HepG2 (cell line): ENCODE data around the gene SLC34A3. TPM values are rescaled to one million over a fixed set of nuclear protein-coding genes. Genes with fewer than 3 reads are reported as not detected.
A peak's percentile ranks its signal among the peaks of the same experiment; 100 is the strongest.

Source experiments
- ARNT2 ChIP-seq: sonication (generic); formaldehyde crosslinking; IDR thresholded peaks from 2 replicates; pipeline ENCODE4 v1.8.0; 2022; ENCODE audit warnings: mild to moderate bottlenecking, low read depth, missing genetic modification reagents, moderate library complexity
- BRCA1 ChIP-seq: sonication (generic); formaldehyde crosslinking; IDR thresholded peaks from 2 replicates; pipeline ENCODE4 v1.4.0; 2020; ENCODE audit warnings: missing genetic modification reagents
- CC2D1A ChIP-seq: sonication (generic); formaldehyde crosslinking; IDR thresholded peaks from 2 replicates; pipeline ENCODE4 v1.8.1; 2023; ENCODE audit warnings: mild to moderate bottlenecking, missing genetic modification reagents
- FOXC1 ChIP-seq: sonication (generic); formaldehyde crosslinking; IDR thresholded peaks from 2 replicates; pipeline ENCODE4 v1.8.0; 2022; ENCODE audit warnings: mild to moderate bottlenecking, missing genetic modification reagents, borderline replicate concordance
- KDM5A ChIP-seq: fragments of 200-600 bp; sonication (generic); IDR thresholded peaks from 2 replicates; pipeline ENCODE4 v1.7.0; 2018; ENCODE audit warnings: antibody characterized with exemption, mild to moderate bottlenecking, low read length, borderline replicate concordance
- KLF12 ChIP-seq: sonication (generic); formaldehyde crosslinking; IDR thresholded peaks from 2 replicates; pipeline ENCODE4 v1.4.0; 2020; ENCODE audit warnings: missing genetic modification reagents, borderline replicate concordance
- MYNN ChIP-seq: sonication (generic); formaldehyde crosslinking; IDR thresholded peaks from 2 replicates; pipeline ENCODE4 v1.4.0; 2020; ENCODE audit warnings: mild to moderate bottlenecking, low read depth, missing genetic modification reagents
- NBN ChIP-seq: fragments of 450-650 bp; conservative IDR thresholded peaks from 2 replicates; pipeline ENCODE4 v1.6.1; 2017
- NFYC ChIP-seq: IDR thresholded peaks from 2 replicates; pipeline ENCODE4 v1.6.1; 2016; ENCODE audit warnings: missing genetic modification reagents, missing compliant biosample characterization
- POGZ ChIP-seq: sonication (generic); formaldehyde crosslinking; IDR thresholded peaks from 2 replicates; pipeline ENCODE4 v1.4.0; 2020; ENCODE audit warnings: mild to moderate bottlenecking, missing genetic modification reagents
- POLR2AphosphoS5 ChIP-seq: IDR thresholded peaks from 2 replicates; pipeline ENCODE4 v1.6.1; 2012; ENCODE audit warnings: low read depth, low read length
- RBFOX2 ChIP-seq: fragments of 200-400 bp; formaldehyde crosslinking; IDR thresholded peaks from 2 replicates; pipeline ENCODE4 v1.6.1; 2017; ENCODE audit warnings: low read depth, mild to moderate bottlenecking, low read length
- SMAD9 ChIP-seq: sonication (generic); formaldehyde crosslinking; IDR thresholded peaks from 2 replicates; pipeline ENCODE4 v1.5.1; 2020; ENCODE audit warnings: mild to moderate bottlenecking, missing genetic modification reagents
- SRF ChIP-seq: IDR thresholded peaks from 2 replicates; pipeline ENCODE4 v1.6.1; 2011; ENCODE audit warnings: mild to moderate bottlenecking, low read depth, low read length, moderate library complexity
- TEAD3 ChIP-seq: optimal IDR thresholded peaks from 2 replicates; pipeline ENCODE3; 2016; ENCODE audit warnings: borderline replicate concordance
- ZNF337 ChIP-seq: sonication (generic); formaldehyde crosslinking; IDR thresholded peaks from 2 replicates; pipeline ENCODE4 v1.5.1; 2020; ENCODE audit warnings: missing genetic modification reagents, low read depth, mild to moderate bottlenecking, borderline replicate concordance
- ZNF577 ChIP-seq: sonication (generic); formaldehyde crosslinking; IDR thresholded peaks from 2 replicates; pipeline ENCODE4 v1.4.0; 2020; ENCODE audit warnings: mild to moderate bottlenecking, low read depth, missing genetic modification reagents, borderline replicate concordance
- ZNF616 ChIP-seq: sonication (generic); formaldehyde crosslinking; IDR thresholded peaks from 2 replicates; pipeline ENCODE4 v1.5.0; 2020; ENCODE audit warnings: low read depth, mild to moderate bottlenecking, missing genetic modification reagents
- ZNF75D ChIP-seq: sonication (generic); formaldehyde crosslinking; IDR thresholded peaks from 2 replicates; pipeline ENCODE4 v1.8.1; 2023; ENCODE audit warnings: missing genetic modification reagents, mild to moderate bottlenecking, borderline replicate concordance
- polyA plus RNA-seq, 8 experiments: library from polyadenylated mRNA; depleted of rRNA in 3 of 8; stranded (reverse) in 7 of 8; unstranded in 1 of 8; fragments of >200 nt; fragmentation: Illumina TruSeq in 4 of 8; extraction: Trizol in 4 of 8; gene quantifications; 2 replicates each; pipeline versions ENCODE4 v1.2.1 to v1.2.3, GENCODE V29; 2011 to 2016; ENCODE audit warnings: low read depth in 4 of 8, missing spikeins in 1 of 8, mixed read lengths in 1 of 8; ENCODE audit not compliant: insufficient read depth in 1 of 8
- total RNA-seq, 5 experiments: library from RNA; depleted of rRNA; stranded (reverse); fragments of >200 nt; fragmentation: Illumina TruSeq; extraction: Trizol; gene quantifications; 2 replicates each; pipeline ENCODE4 v1.2.3, GENCODE V29; 2016; ENCODE audit warnings: low read depth in 1 of 5
- TF ChIP-seq, protein P1 (sequence below): sonication (generic); formaldehyde crosslinking; IDR thresholded peaks from 2 replicates; pipeline ENCODE4 v1.4.0; 2020; ENCODE audit warnings: missing genetic modification reagents, borderline replicate concordance
- TF ChIP-seq, protein P2 (sequence below): sonication (generic); formaldehyde crosslinking; IDR thresholded peaks from 2 replicates; pipeline ENCODE4 v1.4.0; 2020; ENCODE audit warnings: mild to moderate bottlenecking, low read depth, missing genetic modification reagents
- TF ChIP-seq, protein P3 (sequence below): sonication (generic); formaldehyde crosslinking; IDR thresholded peaks from 2 replicates; pipeline ENCODE4 v1.4.0; 2020; ENCODE audit warnings: low read depth, mild to moderate bottlenecking, missing genetic modification reagents
- TF ChIP-seq, protein P4 (sequence below): sonication (generic); formaldehyde crosslinking; conservative IDR thresholded peaks from 2 replicates; pipeline ENCODE4 v1.4.0; 2020; ENCODE audit warnings: missing genetic modification reagents

Gene SLC34A3
- total and polyA plus RNA-seq, 2 of the 13 experiments (the other 11 are each of a cell fraction or from before 2014, with no cell fraction given) = 0.07 to 1.0 TPM

DNA sequence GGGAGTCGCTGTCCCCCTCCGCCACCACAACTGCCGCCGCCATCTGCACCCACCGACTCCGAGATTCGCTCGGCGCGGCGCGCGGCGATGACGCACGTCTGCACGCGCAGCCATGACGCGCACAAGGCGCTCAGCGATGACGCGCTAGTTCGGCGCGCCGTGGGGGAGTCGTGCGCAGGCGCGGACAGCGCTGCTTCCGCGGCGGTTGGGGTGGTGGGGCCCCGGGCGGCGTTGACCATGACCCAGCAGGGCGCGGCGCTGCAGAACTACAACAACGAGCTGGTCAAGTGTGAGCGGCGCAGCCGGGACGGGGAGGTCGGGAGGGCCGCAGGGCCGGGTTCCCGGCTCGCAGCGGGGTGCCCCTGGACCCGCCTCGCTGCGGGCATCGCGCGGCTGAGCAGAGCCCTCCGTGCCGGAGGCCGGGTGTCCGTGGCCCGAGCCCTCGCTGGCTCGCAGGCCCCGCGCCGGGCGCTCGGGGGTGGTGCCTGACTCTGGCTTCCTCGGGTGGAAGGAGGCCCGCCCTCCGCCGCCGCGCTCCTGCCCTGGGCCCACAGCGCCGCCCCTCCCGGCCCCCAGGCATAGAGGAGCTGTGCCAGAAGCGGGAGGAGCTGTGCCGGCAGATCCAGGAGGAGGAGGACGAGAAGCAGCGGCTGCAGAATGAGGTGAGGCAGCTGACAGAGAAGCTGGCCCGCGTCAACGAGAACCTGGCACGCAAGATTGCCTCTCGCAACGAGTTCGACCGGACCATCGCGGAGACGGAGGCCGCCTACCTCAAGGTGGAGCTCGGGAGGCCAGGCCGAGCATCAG is 42.0 kb upstream of the SLC34A3 start, which contains the start of the genes ANAPC2 and SSNA1 (continued):
- TF ChIP-seq CC2D1A (no peak), FOXC1 (peak; percentile 92), KDM5A (peak; percentile 87; the same call in 1 of the 2 replicates), BRCA1 (CRISPR knock-in tag) (peak; percentile 65; the same call in 1 of the 2 replicates), MYNN (CRISPR knock-in tag) (no peak), ZNF337 (no peak), POLR2AphosphoS5 (peak; percentile 72), SRF (peak; percentile 94), POGZ (CRISPR knock-in tag) (peak; percentile 92), NBN (no peak), NFYC (CRISPR knock-in tag) (peak; percentile 66), ZNF577 (CRISPR knock-in tag) (no peak), TEAD3 (CRISPR knock-in tag) (peak; percentile 81), ZNF75D (no peak), ARNT2 (CRISPR knock-in tag) (no peak; the same call in 1 of the 2 replicates), ZNF616 (CRISPR knock-in tag) (no peak), SMAD9 (CRISPR knock-in tag) (no peak), KLF12 (peak; percentile 90), RBFOX2 (peak; percentile 93)
- TF ChIP-seq, protein P1, sequence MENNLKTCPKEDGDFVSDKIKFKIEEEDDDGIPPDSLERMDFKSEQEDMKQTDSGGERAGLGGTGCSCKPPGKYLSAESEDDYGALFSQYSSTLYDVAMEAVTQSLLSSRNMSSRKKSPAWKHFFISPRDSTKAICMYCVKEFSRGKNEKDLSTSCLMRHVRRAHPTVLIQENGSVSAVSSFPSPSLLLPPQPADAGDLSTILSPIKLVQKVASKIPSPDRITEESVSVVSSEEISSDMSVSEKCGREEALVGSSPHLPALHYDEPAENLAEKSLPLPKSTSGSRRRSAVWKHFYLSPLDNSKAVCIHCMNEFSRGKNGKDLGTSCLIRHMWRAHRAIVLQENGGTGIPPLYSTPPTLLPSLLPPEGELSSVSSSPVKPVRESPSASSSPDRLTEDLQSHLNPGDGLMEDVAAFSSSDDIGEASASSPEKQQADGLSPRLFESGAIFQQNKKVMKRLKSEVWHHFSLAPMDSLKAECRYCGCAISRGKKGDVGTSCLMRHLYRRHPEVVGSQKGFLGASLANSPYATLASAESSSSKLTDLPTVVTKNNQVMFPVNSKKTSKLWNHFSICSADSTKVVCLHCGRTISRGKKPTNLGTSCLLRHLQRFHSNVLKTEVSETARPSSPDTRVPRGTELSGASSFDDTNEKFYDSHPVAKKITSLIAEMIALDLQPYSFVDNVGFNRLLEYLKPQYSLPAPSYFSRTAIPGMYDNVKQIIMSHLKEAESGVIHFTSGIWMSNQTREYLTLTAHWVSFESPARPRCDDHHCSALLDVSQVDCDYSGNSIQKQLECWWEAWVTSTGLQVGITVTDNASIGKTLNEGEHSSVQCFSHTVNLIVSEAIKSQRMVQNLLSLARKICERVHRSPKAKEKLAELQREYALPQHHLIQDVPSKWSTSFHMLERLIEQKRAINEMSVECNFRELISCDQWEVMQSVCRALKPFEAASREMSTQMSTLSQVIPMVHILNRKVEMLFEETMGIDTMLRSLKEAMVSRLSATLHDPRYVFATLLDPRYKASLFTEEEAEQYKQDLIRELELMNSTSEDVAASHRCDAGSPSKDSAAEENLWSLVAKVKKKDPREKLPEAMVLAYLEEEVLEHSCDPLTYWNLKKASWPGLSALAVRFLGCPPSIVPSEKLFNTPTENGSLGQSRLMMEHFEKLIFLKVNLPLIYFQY (CRISPR knock-in tag) = peak; percentile 49; the same call in 1 of the 2 replicates
- TF ChIP-seq, protein P2, sequence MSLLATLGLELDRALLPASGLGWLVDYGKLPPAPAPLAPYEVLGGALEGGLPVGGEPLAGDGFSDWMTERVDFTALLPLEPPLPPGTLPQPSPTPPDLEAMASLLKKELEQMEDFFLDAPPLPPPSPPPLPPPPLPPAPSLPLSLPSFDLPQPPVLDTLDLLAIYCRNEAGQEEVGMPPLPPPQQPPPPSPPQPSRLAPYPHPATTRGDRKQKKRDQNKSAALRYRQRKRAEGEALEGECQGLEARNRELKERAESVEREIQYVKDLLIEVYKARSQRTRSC (CRISPR knock-in tag) = no peak
- TF ChIP-seq, protein P3, sequence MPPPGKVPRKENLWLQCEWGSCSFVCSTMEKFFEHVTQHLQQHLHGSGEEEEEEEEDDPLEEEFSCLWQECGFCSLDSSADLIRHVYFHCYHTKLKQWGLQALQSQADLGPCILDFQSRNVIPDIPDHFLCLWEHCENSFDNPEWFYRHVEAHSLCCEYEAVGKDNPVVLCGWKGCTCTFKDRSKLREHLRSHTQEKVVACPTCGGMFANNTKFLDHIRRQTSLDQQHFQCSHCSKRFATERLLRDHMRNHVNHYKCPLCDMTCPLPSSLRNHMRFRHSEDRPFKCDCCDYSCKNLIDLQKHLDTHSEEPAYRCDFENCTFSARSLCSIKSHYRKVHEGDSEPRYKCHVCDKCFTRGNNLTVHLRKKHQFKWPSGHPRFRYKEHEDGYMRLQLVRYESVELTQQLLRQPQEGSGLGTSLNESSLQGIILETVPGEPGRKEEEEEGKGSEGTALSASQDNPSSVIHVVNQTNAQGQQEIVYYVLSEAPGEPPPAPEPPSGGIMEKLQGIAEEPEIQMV (CRISPR knock-in tag) = no peak; the same call in 1 of the 2 replicates
- TF ChIP-seq, protein P4, sequence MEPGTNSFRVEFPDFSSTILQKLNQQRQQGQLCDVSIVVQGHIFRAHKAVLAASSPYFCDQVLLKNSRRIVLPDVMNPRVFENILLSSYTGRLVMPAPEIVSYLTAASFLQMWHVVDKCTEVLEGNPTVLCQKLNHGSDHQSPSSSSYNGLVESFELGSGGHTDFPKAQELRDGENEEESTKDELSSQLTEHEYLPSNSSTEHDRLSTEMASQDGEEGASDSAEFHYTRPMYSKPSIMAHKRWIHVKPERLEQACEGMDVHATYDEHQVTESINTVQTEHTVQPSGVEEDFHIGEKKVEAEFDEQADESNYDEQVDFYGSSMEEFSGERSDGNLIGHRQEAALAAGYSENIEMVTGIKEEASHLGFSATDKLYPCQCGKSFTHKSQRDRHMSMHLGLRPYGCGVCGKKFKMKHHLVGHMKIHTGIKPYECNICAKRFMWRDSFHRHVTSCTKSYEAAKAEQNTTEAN = no peak; the same call in 1 of the 2 replicates
